Muscle layer of duodenum (tissue), 2 donors: ENCODE data around the gene INAFM2.
A peak's percentile ranks its signal among the peaks of the same experiment; 100 is the strongest.

Experiments
- H3K27ac ChIP-seq: one replicate; pipeline ENCODE4 v1.7.0; 2013; ENCODE audit warnings: mild to moderate bottlenecking, low read length
- H3K27me3 ChIP-seq: one replicate; pipeline ENCODE4 v1.7.0; 2013; ENCODE audit warnings: low read depth, mild to moderate bottlenecking, control low read depth, low read length
- H3K36me3 ChIP-seq, 2 donors: one replicate each; pipeline ENCODE4 v1.7.0; 2013; ENCODE audit warnings: low read length in 2 of 2, control low read depth in 1 of 2, mild to moderate bottlenecking in 1 of 2; ENCODE audit not compliant: insufficient read depth in 2 of 2, control insufficient read depth in 1 of 2
- H3K4me1 ChIP-seq, 2 donors: one replicate each; pipeline ENCODE4 v1.7.0; 2013; ENCODE audit warnings: low read length in 2 of 2, mild to moderate bottlenecking in 2 of 2, control low read depth in 1 of 2, moderate library complexity in 1 of 2; ENCODE audit not compliant: insufficient read depth in 2 of 2, control insufficient read depth in 1 of 2
- H3K4me3 ChIP-seq, 2 donors: one replicate each; pipeline ENCODE4 v1.7.0; 2013; ENCODE audit warnings: low read length in 2 of 2, low read depth in 1 of 2, mild to moderate bottlenecking in 1 of 2
- H3K9me3 ChIP-seq, 2 donors: one replicate each; pipeline ENCODE4 v1.7.0; 2013; ENCODE audit warnings: low read length in 2 of 2, control low read depth in 1 of 2, mild to moderate bottlenecking in 1 of 2; ENCODE audit not compliant: control insufficient read depth in 1 of 2
- donor health status: healthy.

INAFM2 gene

GRCh38 chr15:40323239-40323952 lies at the start of gene INAFM2:
Gene INAFM2, plus strand, starts transcription at chr15:40323692. Its CDS starts 364 bp downstream, at chr15:40324056.
- H3K9me3 ChIP-seq, result no peaks in the 10 kb centered on the region
- no peaks in the 10 kb centered on the region for H3K27me3 ChIP-seq
- peaks cover 5 to 42% of the 10 kb centered on the region in 2 donors for H3K4me1 ChIP-seq
- peak within 1 kb of the TSS; percentile 58 to 79 for H3K4me3 ChIP-seq
- peak within 1 kb of the TSS; percentile 79 for H3K27ac ChIP-seq
- H3K36me3 ChIP-seq, result peaks cover 0 to 5% of the 10 kb centered on the region in 2 donors

GRCh38 chr15:40274350-40275274 lies 48.9 kb upstream of the INAFM2 start:
- Histone ChIP-seq H3K4me3 (no peak overlapping the region), H3K27me3 (peaks cover 15% of the 10 kb centered on the region), H3K4me1 (peaks cover 0 to 3% of the 10 kb centered on the region in 2 donors), H3K36me3 (no peaks in the 10 kb centered on the region), H3K9me3 (no peaks in the 10 kb centered on the region), H3K27ac (no peak overlapping the region)

- Histone ChIP-seq H3K36me3 (no peaks in the 10 kb centered on the region), H3K9me3 (no peaks in the 10 kb centered on the region), H3K4me1 (peaks cover 0 to 7% of the 10 kb centered on the region in 2 donors), H3K27ac (no peak overlapping the region), H3K27me3 (peaks cover 23% of the 10 kb centered on the region), H3K4me3 (no peak overlapping the region)
These were observed 48.0 kb upstream of the INAFM2 start for GRCh38 chr15:40275523-40275922.

GRCh38 chr15:40275954-40276353 lies 47.5 kb upstream of the INAFM2 start:
- Histone ChIP-seq H3K9me3 (no peaks in the 10 kb centered on the region), H3K27ac (no peak overlapping the region), H3K27me3 (peaks cover 27% of the 10 kb centered on the region), H3K4me1 (peaks cover 0 to 7% of the 10 kb centered on the region in 2 donors), H3K4me3 (no peak overlapping the region), H3K36me3 (no peaks in the 10 kb centered on the region)

GRCh38 chr15:40276927-40277326 lies 46.6 kb upstream of the INAFM2 start:
- Histone ChIP-seq H3K36me3 (no peaks in the 10 kb centered on the region), H3K4me1 (peaks cover 0 to 7% of the 10 kb centered on the region in 2 donors), H3K27me3 (peaks cover 34% of the 10 kb centered on the region), H3K9me3 (no peaks in the 10 kb centered on the region), H3K27ac (no peak overlapping the region), H3K4me3 (no peak overlapping the region)

- H3K27ac ChIP-seq, result no peak overlapping the region
- H3K4me1 ChIP-seq, result peaks cover 0 to 12% of the 10 kb centered on the region in 2 donors
- no peak overlapping the region for H3K4me3 ChIP-seq
- H3K9me3 ChIP-seq, result no peaks in the 10 kb centered on the region
- H3K27me3 ChIP-seq, result peaks cover 34% of the 10 kb centered on the region
- no peaks in the 10 kb centered on the region for H3K36me3 ChIP-seq
These were observed 46.0 kb upstream of the INAFM2 start for GRCh38 chr15:40277471-40277870.

GRCh38 chr15:40278026-40278425 lies 45.5 kb upstream of the INAFM2 start:
- no peak overlapping the region for H3K27ac ChIP-seq
- H3K9me3 ChIP-seq, result no peaks in the 10 kb centered on the region
- peaks cover 0 to 18% of the 10 kb centered on the region in 2 donors for H3K4me1 ChIP-seq
- no peak overlapping the region for H3K4me3 ChIP-seq
- H3K27me3 ChIP-seq, result peaks cover 34% of the 10 kb centered on the region
- H3K36me3 ChIP-seq, result no peaks in the 10 kb centered on the region

- Histone ChIP-seq H3K4me1 (peaks cover 0 to 21% of the 10 kb centered on the region in 2 donors), H3K4me3 (peak overlapping the region in 1 of 2 donors; percentile 38), H3K27me3 (peaks cover 34% of the 10 kb centered on the region), H3K36me3 (no peaks in the 10 kb centered on the region), H3K27ac (no peak overlapping the region), H3K9me3 (no peaks in the 10 kb centered on the region)
These were observed 43.9 kb upstream of the INAFM2 start for GRCh38 chr15:40279437-40280141.

- peaks cover 0 to 29% of the 10 kb centered on the region in 2 donors for H3K4me1 ChIP-seq
- H3K27ac ChIP-seq, result no peak overlapping the region
- H3K27me3 ChIP-seq, result peaks cover 34% of the 10 kb centered on the region
- no peaks in the 10 kb centered on the region for H3K9me3 ChIP-seq
- no peaks in the 10 kb centered on the region for H3K36me3 ChIP-seq
- H3K4me3 ChIP-seq, result no peak overlapping the region
These were observed 43.0 kb upstream of the INAFM2 start for GRCh38 chr15:40280260-40281056.

- no peaks in the 10 kb centered on the region for H3K36me3 ChIP-seq
- H3K4me3 ChIP-seq, result peak overlapping the region in 1 of 2 donors; percentile 24
- peaks cover 34% of the 10 kb centered on the region for H3K27me3 ChIP-seq
- H3K9me3 ChIP-seq, result no peaks in the 10 kb centered on the region
- H3K4me1 ChIP-seq, result peaks cover 0 to 35% of the 10 kb centered on the region in 2 donors
- H3K27ac ChIP-seq, result no peak overlapping the region
These were observed 42.3 kb upstream of the INAFM2 start for GRCh38 chr15:40281057-40281800.
